TTC549 (cell line): Measurements from ENCODE around the gene ARMC3.

Experiments
- FAIRE-seq: peaks from 2 replicates; lab custom pipeline; 2012; peaks lifted over from hg19 to GRCh38; lab: Jason Lieb, UNC

ARMC3 gene

DNA sequence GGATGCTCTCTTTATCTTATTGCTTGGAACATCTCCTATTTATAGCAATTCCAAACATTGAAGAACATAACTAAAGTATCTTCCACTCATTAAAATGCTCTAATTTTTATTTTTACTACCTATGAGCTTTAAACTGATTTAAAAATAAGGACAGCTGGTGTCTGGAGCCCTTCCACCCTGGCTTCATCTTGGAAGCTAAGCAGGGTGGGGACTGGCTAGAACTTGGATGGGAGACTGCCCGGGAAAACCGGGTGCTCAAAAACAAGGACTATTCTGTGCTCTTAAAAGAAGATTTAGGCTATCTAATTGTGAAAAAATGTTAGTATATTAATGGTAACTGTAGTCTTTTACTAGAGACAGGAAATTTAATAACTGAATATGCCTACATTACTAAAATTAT lies 69.2 kb downstream of the ARMC3 start:
- no peak for FAIRE-seq

DNA sequence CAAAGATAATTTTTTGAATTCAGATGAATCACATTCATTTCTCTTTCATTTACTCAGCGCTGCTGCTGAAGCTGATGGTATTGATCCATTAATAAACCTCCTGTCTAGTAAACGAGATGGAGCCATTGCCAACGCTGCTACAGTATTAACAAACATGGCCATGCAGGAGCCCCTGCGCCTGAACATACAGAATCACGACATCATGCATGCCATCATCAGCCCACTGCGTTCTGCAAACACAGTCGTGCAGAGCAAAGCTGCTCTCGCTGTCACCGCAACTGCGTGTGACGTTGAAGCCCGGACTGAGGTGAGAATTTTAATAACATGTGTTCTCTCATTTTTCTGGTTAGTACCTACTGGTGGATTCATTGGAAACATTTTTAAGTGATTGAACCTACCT lies 70.2 kb downstream of the ARMC3 start:
- no peak for FAIRE-seq

DNA sequence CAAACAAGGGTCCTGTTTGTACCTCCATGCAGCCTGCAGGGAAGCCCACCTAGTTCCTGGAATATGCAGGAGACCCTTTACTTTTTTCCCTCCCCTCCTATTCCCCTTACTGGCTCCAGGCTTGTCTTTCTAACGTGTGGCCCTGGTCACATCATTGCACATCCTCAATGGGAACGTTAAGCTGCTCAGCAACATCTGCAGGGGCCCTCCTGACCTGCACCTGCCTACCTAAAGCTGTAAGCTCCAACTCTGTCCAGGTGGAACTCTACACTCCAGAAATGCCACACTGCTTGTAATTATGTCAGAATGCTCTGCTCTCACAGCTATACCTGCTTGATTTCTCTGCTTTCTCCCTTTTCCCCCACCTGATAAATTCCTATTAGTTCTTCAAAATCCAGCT lies 72.1 kb downstream of the ARMC3 start:
- FAIRE-seq: no peak

DNA sequence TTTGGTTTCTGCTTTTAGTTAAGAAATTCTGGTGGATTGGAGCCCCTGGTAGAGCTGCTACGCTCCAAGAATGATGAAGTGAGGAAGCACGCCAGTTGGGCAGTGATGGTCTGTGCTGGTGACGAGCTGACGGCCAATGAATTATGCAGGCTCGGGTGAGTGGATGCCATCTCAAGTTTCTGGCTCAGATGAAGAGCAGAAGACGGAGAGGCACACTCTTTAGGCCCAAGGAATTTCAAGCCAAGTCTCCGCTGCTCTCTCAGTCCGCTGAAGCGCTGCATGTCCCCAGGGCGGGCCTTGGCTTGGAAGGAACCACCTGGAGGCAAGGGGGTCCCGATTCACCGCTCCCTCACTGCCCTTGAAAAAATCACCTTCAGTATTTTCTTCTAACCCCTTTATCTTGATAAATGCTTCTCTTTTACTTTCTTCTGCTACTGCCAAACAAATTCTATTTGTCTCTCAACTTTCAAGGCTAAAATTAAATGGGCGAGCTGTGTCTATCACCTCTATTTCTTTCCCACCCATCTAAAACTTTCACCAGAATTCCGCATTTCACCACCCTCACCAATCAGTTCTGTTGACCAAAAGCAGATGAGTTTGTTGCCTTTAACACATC lies 74.2 kb downstream of the ARMC3 start:
- FAIRE-seq: no peak

DNA sequence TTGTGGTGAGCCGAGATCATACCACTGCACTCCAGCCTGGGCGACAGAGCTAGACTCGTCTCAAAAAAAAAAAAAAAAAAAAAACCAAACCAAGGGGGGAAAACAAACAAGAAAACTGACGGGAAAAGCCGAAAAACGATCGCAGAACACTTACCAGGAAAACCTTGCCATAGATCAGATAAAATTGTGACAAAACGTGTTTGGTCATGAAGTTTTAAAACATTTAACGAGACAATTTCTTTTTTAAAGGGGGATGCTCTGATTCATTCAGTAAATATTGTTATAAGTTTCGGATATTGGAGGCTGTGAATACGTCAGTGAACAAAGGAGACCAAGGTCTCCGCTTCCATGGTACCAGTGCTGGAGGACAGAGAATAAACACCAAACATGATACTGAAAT lies 77.3 kb downstream of the ARMC3 start:
- FAIRE-seq: no peak

DNA sequence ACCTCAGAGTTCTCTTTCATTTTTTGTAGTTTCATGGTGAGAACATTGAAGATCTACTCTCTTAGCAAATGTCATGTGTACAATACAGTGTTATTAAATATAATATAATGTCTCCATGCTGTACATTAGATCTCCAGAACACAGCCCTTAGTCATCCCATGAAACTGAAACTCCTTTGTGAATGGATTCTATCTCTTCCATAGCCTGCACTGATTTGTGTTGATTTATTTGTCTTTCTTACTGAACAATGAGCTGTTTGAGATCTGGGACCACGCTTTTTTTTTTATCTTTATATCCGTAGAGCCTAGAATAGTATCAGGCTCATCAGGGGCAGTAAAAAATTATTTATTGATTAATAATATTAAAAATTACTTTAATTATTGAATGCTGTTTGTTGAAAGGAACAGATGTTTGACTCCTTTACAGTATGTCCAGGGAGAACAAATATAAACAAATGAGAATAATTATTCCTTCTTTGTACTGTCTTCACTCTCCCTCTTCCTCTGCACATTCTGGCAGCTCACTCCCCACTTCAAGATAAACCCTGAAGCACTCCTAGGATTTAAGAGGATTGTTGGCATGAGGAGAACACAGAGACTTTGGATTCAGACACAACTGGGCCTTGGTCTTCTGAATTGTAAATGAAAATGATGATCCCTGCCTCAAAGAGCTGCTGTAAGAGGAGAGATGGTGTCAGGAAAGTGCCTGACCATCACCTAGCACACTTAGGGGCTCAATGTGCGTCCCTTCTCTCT lies 85.9 kb downstream of the ARMC3 start:
- FAIRE-seq: no peak

DNA sequence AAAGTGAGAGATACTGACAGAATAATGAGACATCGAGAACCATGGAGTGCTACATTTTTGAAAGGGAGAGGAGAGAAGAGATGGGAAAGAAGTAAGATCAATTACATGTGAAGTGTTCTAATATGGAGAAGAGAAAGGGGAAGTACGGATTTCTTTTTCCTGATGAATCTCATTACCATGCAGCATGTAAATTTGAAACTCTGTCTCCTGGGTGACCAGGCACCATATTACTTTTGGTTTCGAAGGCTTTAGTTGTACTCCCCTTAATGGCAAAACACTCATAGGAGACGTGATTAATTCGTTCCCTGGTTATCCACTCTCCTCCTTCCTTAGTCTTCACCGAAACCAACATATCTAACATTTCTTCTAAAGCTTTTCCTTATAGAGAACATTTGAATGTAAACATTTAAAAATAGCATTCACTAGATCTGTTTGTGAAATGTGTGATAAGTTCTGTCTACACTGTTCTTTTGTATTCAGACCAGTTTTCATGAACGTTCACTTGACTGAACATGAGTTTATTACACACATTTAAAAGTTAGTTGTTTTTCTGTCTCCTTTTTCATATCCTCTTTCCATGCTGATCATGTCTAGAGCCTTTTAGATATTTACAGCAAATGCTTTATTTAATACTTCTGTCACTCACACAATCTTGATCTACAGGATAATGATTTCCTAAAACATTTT lies 87.3 kb downstream of the ARMC3 start:
- no peak for FAIRE-seq

DNA sequence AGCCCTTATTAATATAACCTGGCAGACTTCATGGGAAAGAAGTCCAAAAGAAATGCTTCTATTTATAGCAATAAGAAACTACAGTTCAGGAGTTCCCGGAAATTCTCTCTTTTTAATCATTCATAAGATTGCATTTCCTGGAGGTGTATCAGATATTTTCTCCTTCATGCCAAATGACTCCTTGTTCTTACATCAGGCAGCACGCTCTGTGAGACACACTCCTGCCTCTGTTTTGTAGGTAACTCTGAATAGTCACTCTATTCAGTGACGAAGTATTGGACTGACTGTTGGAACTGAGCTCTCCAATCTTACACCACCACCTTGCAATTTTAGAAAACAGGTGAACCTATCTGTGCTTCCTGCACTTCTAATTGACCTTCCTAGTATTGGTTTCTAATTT lies 88.8 kb downstream of the ARMC3 start:
- no peak for FAIRE-seq

DNA sequence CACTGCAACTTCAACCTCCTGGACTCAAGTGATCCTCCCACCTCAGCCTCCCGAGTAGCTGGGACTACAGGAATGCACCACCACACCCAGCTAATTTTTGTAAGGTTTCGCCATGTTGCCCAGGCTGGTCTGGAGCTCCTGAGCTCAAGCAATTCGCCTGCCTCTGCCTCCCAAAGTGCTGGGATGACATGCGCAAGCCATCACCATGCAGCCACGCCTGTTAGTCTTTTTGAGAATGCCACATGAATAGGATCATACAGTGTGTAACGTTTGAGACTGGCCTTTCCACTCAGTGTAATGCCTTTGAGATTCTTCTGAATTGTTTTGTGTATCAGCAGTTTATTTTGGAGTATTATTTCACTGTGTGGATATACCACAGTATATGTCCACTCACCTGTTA lies 91.8 kb downstream of the ARMC3 start:
- no peak for FAIRE-seq

DNA sequence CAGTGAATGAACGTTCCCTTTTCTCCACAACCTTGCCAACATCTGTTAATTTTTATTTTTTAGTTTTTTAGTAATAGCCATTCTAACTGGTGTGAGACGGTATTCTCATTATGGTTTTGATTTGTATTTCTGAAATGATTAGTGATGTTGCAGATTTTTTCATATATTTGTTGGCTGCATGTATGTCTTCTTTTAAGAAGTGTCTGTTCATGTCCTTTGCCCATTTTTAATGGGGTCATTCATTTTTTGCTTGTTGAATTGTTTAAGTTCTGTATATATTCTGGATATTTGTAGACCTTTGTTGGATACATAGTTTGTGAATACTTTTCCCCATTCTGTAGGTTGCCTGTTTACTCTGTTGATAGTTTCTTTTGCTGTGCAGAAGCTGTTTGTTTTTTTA lies 93.6 kb downstream of the ARMC3 start:
- FAIRE-seq: no peak

DNA sequence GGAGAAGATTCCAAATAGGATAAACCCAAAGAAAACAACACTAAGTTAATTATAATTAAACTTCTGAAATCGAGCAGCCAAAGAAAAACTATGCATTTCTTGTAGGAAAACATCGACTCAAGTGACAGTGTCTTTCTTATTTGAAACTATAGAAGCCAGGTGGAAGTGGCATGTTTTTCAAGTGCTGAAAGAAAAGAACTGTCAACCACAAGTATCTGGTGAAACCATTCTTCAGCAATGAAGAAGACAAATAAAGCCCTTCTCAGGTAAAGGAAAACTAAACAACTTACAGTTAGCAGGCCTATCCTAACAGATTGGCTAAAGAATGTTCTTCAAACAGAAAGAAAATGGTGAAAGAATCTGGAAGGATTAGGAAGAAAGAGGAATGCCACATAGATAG lies 96.1 kb downstream of the ARMC3 start:
- FAIRE-seq: no peak

DNA sequence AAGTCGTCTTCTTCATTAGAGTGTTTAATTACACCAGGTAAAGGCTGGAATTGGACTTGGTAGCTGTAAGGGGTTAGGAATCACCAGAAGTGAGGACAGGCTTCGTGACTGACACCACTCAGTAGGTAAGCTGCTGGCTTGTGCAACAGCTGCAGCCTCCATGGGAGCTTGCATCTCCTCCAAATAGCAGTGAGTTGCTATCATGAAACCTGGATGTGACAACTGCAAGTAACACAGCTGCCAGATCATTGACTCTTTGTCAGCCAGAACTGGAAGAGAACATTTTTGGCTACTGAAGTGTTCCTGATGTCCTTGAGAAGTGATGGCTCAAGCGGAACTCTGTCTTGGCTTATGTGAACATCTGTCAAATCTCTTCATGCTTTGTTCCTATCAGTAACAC lies 103.5 kb downstream of the ARMC3 start:
- no peak for FAIRE-seq

DNA sequence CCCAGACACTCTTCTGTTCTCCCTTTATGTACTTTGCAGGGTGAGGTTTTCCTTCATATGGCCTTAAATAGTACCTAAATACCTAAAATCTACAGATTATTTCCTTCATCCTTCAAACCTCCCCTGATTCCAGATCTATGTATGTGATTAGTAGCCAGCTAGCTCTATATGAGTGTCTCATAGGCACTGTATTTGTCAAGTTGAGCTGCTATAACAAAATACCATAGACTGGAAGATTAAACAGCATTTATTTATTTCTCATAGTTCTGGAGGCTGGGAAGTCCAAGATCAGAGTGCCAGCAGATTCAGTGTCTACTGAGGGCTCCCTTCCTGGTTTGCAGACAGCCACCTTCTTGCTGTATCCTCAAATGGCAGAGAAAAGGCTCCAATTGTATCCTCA lies 106.9 kb downstream of the ARMC3 start:
- FAIRE-seq: no peak

DNA sequence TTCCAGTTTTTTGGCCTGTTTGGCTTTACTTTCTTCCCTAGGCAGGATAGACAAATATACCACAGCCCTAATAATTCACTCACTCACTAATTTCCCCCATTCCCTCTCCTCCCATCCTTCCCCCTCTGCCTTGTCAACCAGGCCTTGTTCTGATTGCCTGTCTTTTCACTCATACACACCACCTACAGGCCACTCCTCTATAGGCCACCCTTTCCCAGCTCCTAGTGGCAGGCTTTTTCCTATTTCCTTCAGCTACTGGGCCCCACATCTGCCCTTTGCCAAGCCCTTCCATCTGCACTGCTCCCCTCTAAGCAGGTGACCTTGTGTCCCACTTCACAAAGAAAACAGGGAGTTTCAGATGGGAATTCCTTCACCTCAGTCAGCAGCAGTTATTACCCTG lies 107.7 kb downstream of the ARMC3 start:
- FAIRE-seq: no peak

DNA sequence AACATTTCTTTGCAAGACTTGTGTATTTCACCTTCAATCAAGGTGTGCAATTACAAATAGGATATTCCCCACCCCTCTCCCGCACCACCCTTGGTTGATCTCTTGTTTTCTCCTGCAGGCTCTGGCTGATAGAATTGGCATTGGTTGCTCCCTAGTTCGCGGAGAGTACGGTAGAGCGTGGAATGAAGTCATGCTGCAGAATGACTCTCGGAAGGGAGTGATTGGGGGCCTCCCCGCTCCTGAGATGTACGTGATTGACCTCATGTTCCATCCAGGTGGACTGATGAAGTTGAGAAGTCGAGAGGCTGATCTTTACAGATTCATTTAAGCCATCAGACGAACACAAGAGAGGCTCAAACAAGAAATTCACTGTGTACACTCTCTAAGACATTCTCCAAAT lies 109.3 kb downstream of the ARMC3 start:
- FAIRE-seq: no peak

DNA sequence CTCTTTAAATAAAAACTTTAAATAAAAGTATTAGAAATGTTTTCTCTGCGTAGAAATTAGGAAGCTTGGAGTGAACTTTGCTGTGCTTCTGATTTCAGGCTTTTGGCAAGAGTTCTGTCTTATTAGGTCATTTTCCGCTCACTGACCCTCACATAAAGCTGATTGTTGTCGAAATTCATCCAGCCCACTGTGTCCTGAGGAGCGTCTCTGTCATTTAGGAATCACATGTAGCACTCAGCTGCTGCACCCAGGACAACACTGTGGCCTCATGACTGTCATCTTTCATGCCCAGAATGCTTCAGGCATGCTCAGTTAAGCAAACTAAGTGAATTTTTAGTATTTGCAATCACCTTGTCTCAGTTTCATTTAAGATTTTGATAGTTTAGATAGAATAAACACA lies 109.7 kb downstream of the ARMC3 start:
- no peak for FAIRE-seq

DNA sequence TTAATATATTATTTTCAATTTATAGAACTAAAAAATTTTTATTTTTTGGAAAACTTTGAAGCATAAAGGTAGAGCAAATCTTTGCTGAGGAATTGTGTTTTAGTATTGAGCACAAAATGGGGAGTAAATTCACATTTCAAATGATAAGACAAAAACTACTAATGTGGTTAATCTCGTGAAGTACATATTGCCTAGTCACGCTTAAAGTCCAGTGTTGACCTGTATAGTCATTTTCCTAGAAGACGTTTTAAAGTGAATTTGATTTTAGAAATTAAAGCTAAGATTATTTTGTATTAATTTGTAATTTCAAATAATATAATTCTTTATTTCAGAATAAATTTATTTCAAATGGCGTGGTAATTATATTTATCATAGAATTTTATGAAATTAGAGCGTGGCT lies 110.3 kb downstream of the ARMC3 start:
- FAIRE-seq: no peak

DNA sequence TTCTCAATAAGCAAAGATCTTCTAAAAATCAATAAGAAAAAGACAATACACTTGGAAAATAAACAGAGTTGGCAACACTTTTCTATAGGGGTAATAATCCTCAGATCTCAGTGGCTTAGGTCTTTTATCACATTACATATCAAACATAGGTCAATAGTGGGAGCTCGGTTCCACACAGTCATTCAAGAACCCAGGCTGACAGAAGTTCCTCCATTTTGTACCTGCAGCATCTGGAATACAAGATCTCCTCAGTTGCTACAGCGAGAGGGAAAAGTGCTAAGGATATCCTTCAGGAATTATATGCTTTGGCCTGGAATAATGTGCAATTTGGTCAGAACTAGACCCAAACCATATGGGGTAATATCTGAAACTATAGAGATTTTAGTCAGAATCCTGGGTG lies 112.1 kb downstream of the ARMC3 start:
- no peak for FAIRE-seq

DNA sequence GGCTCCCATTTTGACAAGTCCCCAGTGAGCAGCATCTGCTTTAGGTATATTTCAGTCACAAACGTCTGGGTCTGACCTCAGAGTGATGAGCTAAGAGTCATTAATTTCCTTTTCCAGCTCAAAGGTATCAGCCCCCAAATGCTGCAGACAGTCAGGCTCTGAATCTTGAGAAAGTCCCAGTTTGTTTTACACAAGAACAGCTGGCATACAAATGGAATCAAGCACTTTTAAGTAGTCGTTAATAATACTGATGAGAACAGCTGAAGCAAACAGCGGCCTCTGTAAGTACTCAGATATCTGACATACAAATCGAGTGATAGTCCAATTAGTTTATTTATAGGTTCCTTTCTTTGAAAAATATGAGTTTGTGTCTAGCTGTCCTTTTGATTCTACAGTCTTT lies 118.2 kb downstream of the ARMC3 start:
- FAIRE-seq: no peak

DNA sequence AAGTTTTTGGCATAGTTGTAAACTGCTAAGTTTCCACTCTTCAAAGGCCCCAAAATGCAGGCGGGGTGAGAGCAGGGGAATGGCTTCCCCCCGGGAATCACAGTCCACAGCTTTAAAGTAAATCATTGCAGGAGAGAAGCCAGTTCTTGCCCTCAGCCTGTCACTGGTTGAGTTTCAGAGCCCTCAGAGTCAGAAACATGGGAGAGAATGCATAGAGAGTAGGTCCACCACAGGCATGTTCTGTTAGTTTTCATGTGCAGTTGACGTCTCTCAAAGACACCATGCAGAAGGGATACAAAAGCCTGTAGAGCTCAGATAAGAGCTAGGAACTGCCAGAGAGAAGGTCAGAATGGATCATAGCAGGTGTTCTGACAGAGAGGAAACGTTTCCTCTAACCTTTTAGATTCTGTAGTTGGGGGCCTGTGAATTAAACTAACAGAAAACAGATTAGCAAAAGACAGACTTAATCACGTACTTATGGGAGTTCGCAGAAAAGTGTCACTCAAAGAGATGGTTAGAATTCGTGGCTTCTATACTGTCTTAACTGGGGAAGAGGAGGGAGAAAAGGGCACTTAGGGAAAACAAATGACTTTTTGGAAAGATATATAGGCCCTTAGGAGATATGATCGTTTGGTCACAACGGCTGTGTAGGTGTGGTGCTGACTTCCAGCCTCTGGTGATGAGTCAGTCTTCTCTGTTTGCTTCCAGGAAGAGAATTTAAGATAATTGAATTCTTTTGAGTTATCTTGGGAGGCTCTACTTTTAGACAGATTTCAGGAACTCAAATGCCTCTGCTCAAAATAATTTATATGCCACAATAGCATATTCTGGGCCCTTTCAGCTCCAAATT lies 119.6 kb downstream of the ARMC3 start:
- no peak for FAIRE-seq

DNA sequence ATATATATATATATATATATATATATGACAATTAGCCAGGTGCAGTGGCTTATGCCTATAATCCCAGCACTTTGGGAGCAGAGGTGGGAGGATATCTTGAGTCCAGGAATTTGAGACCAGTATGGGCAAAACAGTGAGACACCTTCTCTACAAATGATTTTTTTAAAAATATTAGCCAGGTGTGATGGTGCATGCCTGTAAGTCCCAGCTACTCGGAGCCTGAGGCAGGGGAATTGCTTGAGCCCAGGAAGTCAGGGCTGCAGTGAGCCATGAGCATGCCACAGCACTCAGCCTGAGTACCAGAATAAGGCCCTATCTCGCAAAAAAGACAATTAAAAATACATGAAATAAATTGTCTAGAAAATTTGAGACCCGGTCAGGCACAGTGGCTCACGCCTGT lies 120.3 kb downstream of the ARMC3 start:
- FAIRE-seq: no peak

DNA sequence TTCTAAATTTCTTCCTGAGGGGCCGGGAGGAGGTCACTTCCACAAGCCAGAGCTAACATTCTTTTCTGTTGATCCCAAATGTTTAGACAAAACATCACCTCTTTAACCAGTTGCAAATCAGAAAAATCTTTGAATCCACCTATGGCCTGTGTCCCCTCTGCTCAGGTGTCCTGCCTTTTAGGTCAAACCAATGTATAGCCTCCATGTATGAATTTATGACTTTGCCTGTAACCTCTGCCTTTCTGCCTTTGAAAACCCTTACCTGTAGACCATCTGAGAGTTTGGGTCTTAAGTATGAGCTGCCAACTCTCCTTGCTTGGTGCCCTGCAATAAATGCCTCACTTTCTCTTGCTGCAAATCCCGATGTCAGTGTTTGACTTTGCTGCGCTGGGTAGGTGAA lies 123.4 kb downstream of the ARMC3 start:
- FAIRE-seq: no peak

DNA sequence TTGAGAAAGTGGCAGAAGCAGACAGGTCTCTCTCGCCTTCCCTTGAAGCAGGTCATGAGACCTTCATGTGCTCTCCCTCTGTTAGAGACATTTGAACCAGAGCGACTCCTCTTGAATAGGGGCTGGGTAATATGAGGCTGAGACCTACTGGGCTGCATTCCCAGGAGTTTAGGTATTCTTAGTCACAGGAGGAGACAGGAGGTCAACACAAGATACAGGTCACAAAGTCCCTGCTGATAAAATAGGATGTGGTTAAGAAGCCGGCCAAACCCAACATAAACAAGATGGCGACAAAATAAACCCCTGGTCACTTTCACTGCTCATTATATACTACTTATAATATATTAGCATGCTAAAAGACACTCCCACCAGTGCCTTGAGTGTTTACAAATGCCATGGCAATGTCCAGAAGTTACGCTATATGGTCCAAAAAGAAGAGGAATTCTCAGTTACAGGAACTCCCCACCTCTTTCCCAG lies 124.0 kb downstream of the ARMC3 start:
- no peak for FAIRE-seq
